Uterus (tissue), 2 donors: ENCODE data around the gene ASTN2.

ENCODE experiments used
- CTCF ChIP-seq, 4 experiments: fragments of 200-600 bp in 2 of 4; fragments of 450-650 bp in 2 of 4; sonication (generic) in 2 of 4; IDR thresholded peaks; one replicate each; pipeline ENCODE4 v1.5.1; 2016 to 2019; ENCODE audit warnings: antibody characterized with exemption in 4 of 4, mild to moderate bottlenecking in 2 of 4, moderate library complexity in 1 of 4
- POLR2A ChIP-seq, 2 donors: fragments of 450-650 bp; IDR thresholded peaks; one replicate each; pipeline ENCODE4 v1.6.1; 2016; ENCODE audit warnings: antibody characterized with exemption in 2 of 2, mild to moderate bottlenecking in 1 of 2, moderate library complexity in 1 of 2

DNA sequence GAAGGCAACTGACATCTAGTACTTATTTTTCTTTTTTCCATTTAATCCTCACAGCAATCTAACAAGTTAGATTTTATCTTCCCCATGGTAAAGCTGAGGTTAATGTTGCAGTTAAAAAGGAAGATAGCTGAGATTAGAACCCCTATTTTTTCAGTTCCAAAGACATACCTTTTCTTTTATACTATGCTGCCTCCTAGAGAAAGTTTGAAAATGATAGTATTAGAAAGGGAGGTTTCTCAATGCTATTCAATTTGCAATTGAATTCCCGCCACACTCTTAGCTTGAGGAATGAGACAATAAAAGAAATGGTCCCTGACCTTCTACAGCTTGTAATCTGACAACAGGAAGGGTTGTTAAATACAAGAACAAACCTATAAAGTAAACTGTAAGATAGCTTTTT, 923.6 kb downstream of the ASTN2 start:
- TF ChIP-seq CTCF (IDR thresholded peaks at IDR 0.05) = no peak
- TF ChIP-seq POLR2A (IDR thresholded peaks at IDR 0.05) = no peak
